ENCODE results near the gene LTK. TPM values are rescaled to one million over a fixed set of nuclear protein-coding genes. Genes with fewer than 3 reads are reported as not detected.

Gene LTK
- total RNA-seq, 2 experiments from 2014 or later = 0.20 to 0.30 TPM

DNA sequence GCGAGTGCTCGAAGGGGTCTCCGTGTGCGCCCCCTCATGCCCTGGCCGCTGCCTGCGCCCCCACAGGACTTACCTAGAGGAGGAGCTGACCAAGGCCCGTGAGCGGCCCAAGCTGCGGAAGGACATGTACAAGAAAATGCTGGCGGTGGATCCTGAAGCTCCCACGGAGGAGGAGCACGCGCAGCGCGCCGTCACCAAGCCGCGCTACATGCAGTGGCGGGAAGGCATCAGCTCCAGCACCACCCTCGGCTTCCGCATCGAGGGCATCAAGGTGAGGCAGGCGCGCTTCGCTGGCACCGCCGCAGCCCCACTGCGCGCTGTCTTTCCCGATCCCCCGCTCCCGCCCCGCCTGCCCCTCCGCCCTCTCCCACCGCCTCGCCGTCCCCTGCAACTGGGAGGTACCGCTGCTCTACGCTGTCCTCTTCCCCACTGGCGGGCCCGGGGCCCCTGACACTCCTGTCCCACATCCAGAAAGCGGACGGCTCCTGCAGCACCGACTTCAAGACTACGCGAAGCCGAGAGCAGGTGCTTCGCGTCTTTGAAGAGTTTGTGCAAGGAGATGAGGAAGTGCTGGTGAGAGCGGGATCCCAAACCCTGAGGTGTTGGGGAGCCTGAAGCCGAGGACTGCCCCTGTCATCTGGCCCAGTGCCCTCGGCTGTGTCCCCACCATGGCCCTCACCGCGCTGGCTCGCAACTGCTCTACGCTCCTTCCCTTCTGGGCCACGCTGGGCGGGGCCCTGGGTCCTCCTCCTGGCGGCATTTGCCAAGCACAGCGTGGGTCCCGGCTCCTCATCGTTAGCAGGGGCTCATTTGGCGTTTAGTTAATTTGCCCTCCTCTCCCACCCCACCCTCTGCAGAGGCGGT, 11.5 kb downstream of the LTK start:
- Mint-ChIP-seq H3K4me3 (peak overlapping the region; percentile 44), H3K4me1 (peaks cover 20% of the 10 kb centered on the region), H3K27me3 (peaks cover 80% of the 10 kb centered on the region), H3K9me3 (ENCODE audit: low read depth) (no peaks in the 10 kb centered on the region), H3K36me3 (no peaks in the 10 kb centered on the region), H3K27ac (no peak overlapping the region)
- ATAC-seq (peak; percentile 66), DNase-seq (no peak)
- CTCF ChIA-PET = interaction anchor here (0.7 to 1.2 kb wide), 2 partner anchors 27 to 36 kb away, joined by 3 to 4 read pairs; no protein-coding TSS in a partner anchor

DNA sequence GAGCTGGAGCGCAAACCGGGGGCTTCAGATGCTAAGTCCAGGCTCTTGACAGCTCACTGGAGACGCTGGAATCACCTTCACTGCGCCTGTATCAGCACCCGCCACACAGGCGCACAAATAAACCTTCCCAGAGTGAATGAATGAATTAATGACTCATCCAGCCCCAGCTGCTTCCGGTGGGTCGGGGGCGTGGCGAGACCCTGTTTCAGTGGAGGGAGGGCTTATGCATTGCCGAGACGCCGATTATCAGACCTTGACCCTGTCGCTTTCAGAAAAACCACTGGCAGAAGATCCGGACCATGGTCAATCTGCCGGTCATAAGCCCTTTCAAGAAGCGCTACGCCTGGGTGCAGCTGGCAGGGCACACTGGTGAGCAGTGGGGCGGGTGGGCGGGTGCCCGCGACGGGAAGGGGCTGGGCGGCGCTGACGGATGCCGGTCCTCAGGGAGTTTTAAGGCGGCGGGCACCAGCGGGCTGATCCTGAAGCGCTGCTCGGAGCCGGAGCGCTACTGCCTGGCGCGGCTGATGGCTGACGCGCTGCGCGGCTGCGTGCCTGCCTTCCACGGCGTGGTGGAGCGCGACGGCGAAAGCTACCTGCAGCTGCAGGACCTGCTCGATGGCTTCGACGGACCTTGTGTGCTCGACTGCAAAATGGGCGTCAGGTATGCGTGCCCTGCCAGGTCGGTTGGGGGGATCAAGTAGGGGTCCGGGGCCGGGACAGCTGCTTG, 12.3 kb downstream of the LTK start:
- ATAC-seq (peak; percentile 50), DNase-seq (no peak)
- H3K4me3 Mint-ChIP-seq = peak overlapping the region; percentile 44
- H3K9me3 Mint-ChIP-seq (ENCODE audit: low read depth) = no peaks in the 10 kb centered on the region
- CTCF ChIA-PET = interaction anchor here (0.7 to 1.4 kb wide), 2 partner anchors 16 to 26 kb away, joined by 3 read pairs; no protein-coding TSS in a partner anchor
- peaks cover 88% of the 10 kb centered on the region for H3K27me3 Mint-ChIP-seq
- H3K4me1 Mint-ChIP-seq = peaks cover 20% of the 10 kb centered on the region
- no peak overlapping the region for H3K27ac Mint-ChIP-seq
- H3K36me3 Mint-ChIP-seq = no peaks in the 10 kb centered on the region

GRCh38 chr15:41499109-41499851, 14.3 kb downstream of the LTK start:
- no peak overlapping the region for H3K4me3 Mint-ChIP-seq
- no peak overlapping the region for H3K27ac Mint-ChIP-seq
- no peak for ATAC-seq
- DNase-seq = no peak
- CTCF ChIA-PET = no interaction called here
- peaks cover 88% of the 10 kb centered on the region for H3K27me3 Mint-ChIP-seq
- no peaks in the 10 kb centered on the region for H3K36me3 Mint-ChIP-seq
- no peaks in the 10 kb centered on the region for H3K9me3 Mint-ChIP-seq (ENCODE audit: low read depth)
- peaks cover 26% of the 10 kb centered on the region for H3K4me1 Mint-ChIP-seq

DNA sequence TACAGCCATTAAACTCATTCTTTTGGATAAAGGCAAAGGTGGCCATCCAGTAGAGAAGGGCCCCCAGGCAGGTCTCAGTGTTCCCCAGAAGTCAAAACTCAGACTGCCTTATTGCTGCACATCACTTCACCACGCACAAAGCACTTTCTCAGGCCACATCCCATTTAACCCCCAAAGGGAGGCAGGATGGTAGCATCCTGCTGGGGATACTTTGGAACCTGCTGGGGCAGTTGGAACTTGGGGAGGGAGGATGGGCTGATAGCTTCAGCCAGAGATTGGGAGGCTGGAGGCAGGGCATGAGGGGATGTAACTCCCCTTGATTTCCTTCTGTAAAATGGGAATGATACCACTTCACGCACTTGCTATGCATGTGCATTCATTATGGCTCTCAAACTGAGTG, 15.0 kb downstream of the LTK start:
- Mint-ChIP-seq H3K9me3 (ENCODE audit: low read depth) (no peaks in the 10 kb centered on the region), H3K4me1 (peaks cover 28% of the 10 kb centered on the region), H3K4me3 (no peak overlapping the region), H3K27ac (no peak overlapping the region), H3K27me3 (peaks cover 83% of the 10 kb centered on the region), H3K36me3 (no peaks in the 10 kb centered on the region)
- CTCF ChIA-PET = no interaction called here
- no peak for ATAC-seq
- no peak for DNase-seq

- Mint-ChIP-seq H3K27me3 (peaks cover 77% of the 10 kb centered on the region), H3K36me3 (no peaks in the 10 kb centered on the region), H3K27ac (no peak overlapping the region), H3K4me3 (no peak overlapping the region), H3K9me3 (ENCODE audit: low read depth) (no peaks in the 10 kb centered on the region), H3K4me1 (peaks cover 30% of the 10 kb centered on the region)
- no peak for DNase-seq
- CTCF ChIA-PET = interaction anchor here (0.8 to 1.3 kb wide), 2 partner anchors 10 to 30 kb away, joined by 3 read pairs; no protein-coding TSS in a partner anchor
- no peak for ATAC-seq
These were observed 17.7 kb downstream of the LTK start for GRCh38 chr15:41495736-41496599.

DNA sequence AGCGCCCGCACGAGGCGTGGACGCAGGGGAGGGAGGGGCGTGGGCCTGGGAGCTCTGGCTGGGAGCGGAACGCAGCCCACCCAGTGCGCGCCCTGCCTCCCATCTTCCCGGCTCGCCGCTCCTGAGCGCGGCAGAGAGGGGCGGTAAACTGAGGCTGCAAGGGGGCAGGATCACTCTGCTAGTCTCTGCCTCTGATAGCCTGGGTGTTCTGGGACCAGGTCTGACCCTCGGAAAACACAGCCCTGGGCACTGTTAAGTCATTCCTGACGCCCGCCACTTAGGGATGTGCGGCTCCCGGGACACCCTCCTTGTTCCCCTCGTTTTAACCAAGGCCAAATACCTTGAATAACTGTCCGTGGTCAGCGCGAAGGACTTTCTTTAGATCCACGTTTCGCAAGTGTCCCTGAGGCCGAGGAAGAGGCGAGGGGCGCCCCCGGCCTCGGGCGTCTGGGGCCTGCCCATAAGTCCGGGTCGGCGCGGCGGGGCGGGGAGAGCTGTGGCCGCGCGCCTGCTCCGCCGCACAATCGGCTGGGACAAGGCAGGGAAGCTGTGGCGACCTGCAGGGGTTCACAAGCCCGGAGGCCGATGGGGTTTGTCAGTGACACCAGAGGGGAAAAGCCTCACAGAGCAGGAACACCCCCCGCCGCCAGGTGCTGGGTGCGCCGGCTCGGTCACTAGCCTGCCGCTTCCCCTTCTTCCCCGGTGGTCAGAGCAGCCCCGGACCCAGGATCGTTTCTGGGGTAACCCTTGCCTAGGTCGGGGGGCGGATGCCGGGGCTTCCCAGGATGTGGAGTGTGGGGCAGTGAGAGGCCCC, 18.5 kb downstream of the LTK start:
- CTCF ChIA-PET = no interaction called here
- Mint-ChIP-seq H3K36me3 (no peaks in the 10 kb centered on the region), H3K27me3 (peaks cover 69% of the 10 kb centered on the region), H3K27ac (no peak overlapping the region), H3K4me3 (no peak overlapping the region), H3K4me1 (peaks cover 35% of the 10 kb centered on the region), H3K9me3 (ENCODE audit: low read depth) (no peaks in the 10 kb centered on the region)
- ATAC-seq (no peak), DNase-seq (no peak)

DNA sequence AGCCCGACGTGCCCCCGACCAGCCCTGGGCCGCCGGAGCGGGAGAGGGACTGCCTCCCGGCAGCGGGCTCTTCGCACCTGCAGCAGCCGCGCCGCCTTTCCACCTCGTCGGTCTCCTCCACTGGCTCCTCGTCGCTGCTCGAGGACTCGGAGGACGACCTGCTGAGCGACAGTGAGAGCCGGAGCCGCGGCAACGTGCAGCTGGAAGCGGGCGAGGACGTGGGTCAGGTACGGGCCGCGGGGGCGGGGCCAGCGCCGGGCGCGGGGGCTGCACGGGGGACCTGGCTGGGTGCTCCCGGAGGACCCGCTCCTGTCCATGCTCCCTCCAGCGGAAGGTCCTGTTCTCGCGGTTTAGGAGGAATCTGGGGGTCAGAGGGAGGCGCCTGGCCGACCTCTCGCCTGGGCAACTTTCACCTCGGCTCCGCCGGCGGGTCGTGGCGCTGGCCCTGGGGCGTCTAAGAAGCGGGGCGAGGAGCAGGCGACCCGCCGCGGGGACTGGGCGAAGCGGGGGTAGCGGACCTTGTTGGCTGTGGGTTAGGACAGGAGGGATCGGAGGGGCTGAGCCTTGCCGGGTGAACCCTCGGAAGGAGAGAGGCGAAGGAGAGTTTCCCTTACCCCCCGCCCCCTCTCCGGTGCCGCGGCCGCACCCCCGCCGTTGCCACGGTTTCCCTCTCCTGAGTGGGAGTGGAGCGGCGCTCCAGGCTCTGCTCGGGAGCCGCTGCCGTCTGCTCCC, 19.3 kb downstream of the LTK start:
- Mint-ChIP-seq H3K9me3 (ENCODE audit: low read depth) (no peaks in the 10 kb centered on the region), H3K4me3 (peak overlapping the region; percentile 43), H3K36me3 (no peaks in the 10 kb centered on the region), H3K27me3 (peaks cover 62% of the 10 kb centered on the region), H3K4me1 (peaks cover 40% of the 10 kb centered on the region), H3K27ac (no peak overlapping the region)
- ATAC-seq = peak; percentile 9
- CTCF ChIA-PET = interaction anchor here (2.2 kb wide), 1 partner anchor 29 kb away, joined by 10 read pairs; no protein-coding TSS in a partner anchor
- DNase-seq = no peak

- no peak overlapping the region for H3K27ac Mint-ChIP-seq
- peaks cover 40% of the 10 kb centered on the region for H3K4me1 Mint-ChIP-seq
- peak; percentile 4 for ATAC-seq
- H3K36me3 Mint-ChIP-seq = no peaks in the 10 kb centered on the region
- H3K27me3 Mint-ChIP-seq = peaks cover 56% of the 10 kb centered on the region
- no peak overlapping the region for H3K4me3 Mint-ChIP-seq
- H3K9me3 Mint-ChIP-seq (ENCODE audit: low read depth) = no peaks in the 10 kb centered on the region
- DNase-seq = no peak
- CTCF ChIA-PET = interaction anchor here (2.2 kb wide), 1 partner anchor 28 kb away, joined by 10 read pairs; no protein-coding TSS in a partner anchor
These were observed 19.8 kb downstream of the LTK start for GRCh38 chr15:41493902-41494189.

- peaks cover 52% of the 10 kb centered on the region for H3K27me3 Mint-ChIP-seq
- peak within 1 kb of the TSS; percentile 47 for H3K4me3 Mint-ChIP-seq
- H3K4me1 Mint-ChIP-seq = peaks cover 41% of the 10 kb centered on the region
- peak; percentile 71 for ATAC-seq
- H3K36me3 Mint-ChIP-seq = no peaks in the 10 kb centered on the region
- DNase-seq = peak; percentile 76
- H3K27ac Mint-ChIP-seq = no peak within 1 kb of the TSS
- H3K9me3 Mint-ChIP-seq (ENCODE audit: low read depth) = no peaks in the 10 kb centered on the region
- CTCF ChIA-PET = interaction anchor here (0.8 to 2.2 kb wide), 2 partner anchors 11 to 28 kb away, joined by 3 to 10 read pairs; no protein-coding TSS in a partner anchor
These were observed 20.3 kb downstream of the LTK start, which contains the start of gene ITPKA for GRCh38 chr15:41493205-41493901. TSS of gene ITPKA (plus strand) at chr15:41493874. CDS start at chr15:41493928, 54 bp downstream.

GRCh38 chr15:41492597-41493204, 20.9 kb downstream of the LTK start:
- CTCF ChIA-PET = interaction anchor here (0.8 to 2.2 kb wide), 2 partner anchors 10 to 27 kb away, joined by 3 to 10 read pairs; no protein-coding TSS in a partner anchor
- peaks cover 3% of the 10 kb centered on the region for H3K36me3 Mint-ChIP-seq
- H3K27me3 Mint-ChIP-seq = peaks cover 50% of the 10 kb centered on the region
- DNase-seq (no peak), ATAC-seq (no peak)
- no peaks in the 10 kb centered on the region for H3K9me3 Mint-ChIP-seq (ENCODE audit: low read depth)
- no peak overlapping the region for H3K27ac Mint-ChIP-seq
- H3K4me3 Mint-ChIP-seq = peak overlapping the region; percentile 47
- H3K4me1 Mint-ChIP-seq = peaks cover 45% of the 10 kb centered on the region

GRCh38 chr15:41491889-41492288, 21.7 kb downstream of the LTK start:
- Mint-ChIP-seq H3K27me3 (peaks cover 42% of the 10 kb centered on the region), H3K27ac (no peak overlapping the region), H3K9me3 (ENCODE audit: low read depth) (no peaks in the 10 kb centered on the region), H3K4me3 (no peak overlapping the region), H3K4me1 (peaks cover 51% of the 10 kb centered on the region), H3K36me3 (peaks cover 3% of the 10 kb centered on the region)
- CTCF ChIA-PET = no interaction called here
- DNase-seq (no peak), ATAC-seq (no peak)

Data from activated CD8-positive, alpha-beta memory T cell treated with anti-CD3 and anti-CD28 coated beads, Interleukin-2, amount 10 ng/mL, durations not matched to agents 7 days and 5 days (primary cell).